ENCODE measurements around the gene TGFBR3.

GRCh38 chr1:91682882-91683597 is 202.9 kb downstream of the TGFBR3 start:
- no peak for TF ChIP-seq CTCF (IDR thresholded peaks at IDR 0.05)
- TF ChIP-seq POLR2A (IDR thresholded peaks at IDR 0.05), result no peak
